HL-60 (cell line): ENCODE data around the gene GALNT7.

Source experiments
- DNase-seq, 2 experiments: peaks; one replicate each; pipeline ENCODE4 v3.0.0-alpha.2; 2010 to 2020; ENCODE audit warnings: low read depth in 1 of 2, low spot score in 1 of 2
- H3K27ac ChIP-seq: fragments of 250-450 bp; sonication (Bioruptor Pico); replicated peaks from 2 replicates; pipeline ENCODE4 v1.5.1; 2020; ENCODE audit warnings: mild to moderate bottlenecking, moderate library complexity
- H3K27me3 ChIP-seq: fragments of 250-450 bp; sonication (Bioruptor Pico); 2 replicates; pipeline ENCODE4 v1.5.1; 2021; ENCODE audit warnings: mild to moderate bottlenecking, moderate library complexity; ENCODE audit not compliant: insufficient read depth, poor library complexity, severe bottlenecking
- H3K4me3 ChIP-seq: replicated peaks from 2 replicates; pipeline ENCODE4 v1.5.1; 2011; ENCODE audit warnings: mild to moderate bottlenecking, control low read depth, low read length; ENCODE audit not compliant: insufficient read depth
- CTCF ChIP-seq: IDR thresholded peaks from one replicate; pipeline ENCODE4 v1.5.1; 2011; ENCODE audit warnings: low read length, control low read depth, inconsistent platforms; ENCODE audit not compliant: insufficient read depth
- GABPA ChIP-seq: IDR thresholded peaks from 2 replicates; pipeline ENCODE4 v1.6.1; 2012; ENCODE audit warnings: low read depth
- POLR2AphosphoS5 ChIP-seq: IDR thresholded peaks from 2 replicates; pipeline ENCODE4 v1.6.1; 2012; ENCODE audit warnings: low read depth
- REST ChIP-seq: IDR thresholded peaks from 2 replicates; pipeline ENCODE4 v1.6.1; 2012; ENCODE audit warnings: low read depth; ENCODE audit not compliant: insufficient replicate concordance
- SPI1 ChIP-seq: IDR thresholded peaks from 2 replicates; pipeline ENCODE4 v1.6.1; 2012; ENCODE audit warnings: low read depth, mild to moderate bottlenecking, borderline replicate concordance

Gene GALNT7

GRCh38 chr4:173199553-173199952 lies 30.9 kb downstream of the GALNT7 start:
- H3K4me3 ChIP-seq: no peak overlapping the region
- DNase-seq: no peak
- H3K27ac ChIP-seq: no peak overlapping the region
- no peaks in the 10 kb centered on the region for H3K27me3 ChIP-seq
- no peak for TF ChIP-seq SPI1
- TF ChIP-seq REST: no peak
- no peak for TF ChIP-seq GABPA
- no peak for TF ChIP-seq POLR2AphosphoS5
- TF ChIP-seq CTCF: no peak

GRCh38 chr4:173200103-173200884 lies 31.7 kb downstream of the GALNT7 start:
- no peak for TF ChIP-seq GABPA
- TF ChIP-seq SPI1: no peak
- TF ChIP-seq CTCF: no peak
- TF ChIP-seq REST: no peak
- no peak for TF ChIP-seq POLR2AphosphoS5
- no peak overlapping the region for H3K4me3 ChIP-seq
- DNase-seq: no peak
- H3K27me3 ChIP-seq: no peaks in the 10 kb centered on the region
- no peak overlapping the region for H3K27ac ChIP-seq

- no peak for DNase-seq
- no peak overlapping the region for H3K4me3 ChIP-seq
- no peak overlapping the region for H3K27ac ChIP-seq
- no peak for TF ChIP-seq REST
- no peak for TF ChIP-seq POLR2AphosphoS5
- TF ChIP-seq SPI1: no peak
- TF ChIP-seq CTCF: no peak
- TF ChIP-seq GABPA: no peak
- no peaks in the 10 kb centered on the region for H3K27me3 ChIP-seq
These were observed 33.8 kb downstream of the GALNT7 start for GRCh38 chr4:173202395-173202794.
